GM19467 (cell line): ENCODE data around the gene HSBP1.

Source experiments
- ATAC-seq: cut with Tn5 transposase; IDR thresholded peaks from one replicate; pipeline ENCODE4 v1.9.1; 2021; ENCODE audit warnings: mild to moderate bottlenecking, moderate library complexity; ENCODE audit not compliant: unreplicated experiment

The HSBP1 gene

DNA sequence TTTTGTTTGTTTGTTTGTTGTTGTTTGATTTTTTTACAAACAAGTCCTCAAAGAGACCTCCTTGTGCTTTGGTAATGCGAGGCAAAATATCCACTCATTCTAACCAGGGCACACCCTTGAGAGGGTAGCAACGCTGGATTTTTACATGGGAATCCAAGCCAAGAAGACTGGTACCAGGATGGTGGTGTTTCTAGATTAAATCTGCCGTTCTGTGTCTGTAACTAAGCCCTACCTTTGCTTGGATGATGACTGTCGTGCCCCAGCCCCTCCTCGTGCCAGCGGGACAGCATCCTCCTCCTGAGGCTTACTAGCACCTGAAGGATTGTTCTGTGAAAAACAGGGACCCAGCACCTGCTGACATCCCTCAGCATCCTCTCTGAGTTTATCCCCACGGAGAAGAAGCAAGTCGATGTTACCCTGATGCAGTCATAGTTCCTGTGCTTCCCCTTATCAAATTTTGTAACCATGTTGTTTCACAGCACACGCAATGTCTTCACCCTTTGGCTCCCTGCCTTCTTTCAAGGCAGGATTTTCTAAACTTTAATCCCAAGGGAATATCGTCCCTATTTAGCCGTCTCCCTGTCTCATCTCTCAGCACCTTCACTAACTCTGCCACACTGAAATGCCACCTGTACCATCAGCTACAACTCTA, 5.1 kb upstream of the HSBP1 start:
- ATAC-seq = no peak

- no peak for ATAC-seq
These were observed 4.0 kb upstream of the HSBP1 start for GRCh38 chr16:83803811-83804210.

GRCh38 chr16:83804366-83804765, 3.4 kb upstream of the HSBP1 start:
- ATAC-seq = no peak

DNA sequence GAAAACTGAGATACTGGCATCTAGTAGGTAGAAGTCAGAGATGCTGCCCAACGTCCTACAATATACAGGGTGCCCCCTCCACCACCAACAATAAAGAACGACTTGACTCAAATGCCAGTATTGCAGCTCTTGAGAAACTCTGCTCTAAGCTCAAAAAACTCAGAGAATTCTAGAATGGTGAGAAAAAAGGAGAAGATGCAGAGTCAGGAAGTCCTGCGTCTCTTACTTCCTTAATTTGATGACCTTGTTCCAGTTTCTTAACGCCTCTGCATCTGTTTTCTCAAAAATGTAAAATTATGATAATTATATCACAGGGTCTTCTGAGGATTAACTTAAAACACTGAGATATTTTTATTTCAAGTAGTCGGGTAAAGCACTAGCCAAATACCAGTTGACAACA, 1.7 kb upstream of the HSBP1 start:
- ATAC-seq = no peak

GRCh38 chr16:83806731-83807130, 1.0 kb upstream of the HSBP1 start:
- ATAC-seq = no peak

DNA sequence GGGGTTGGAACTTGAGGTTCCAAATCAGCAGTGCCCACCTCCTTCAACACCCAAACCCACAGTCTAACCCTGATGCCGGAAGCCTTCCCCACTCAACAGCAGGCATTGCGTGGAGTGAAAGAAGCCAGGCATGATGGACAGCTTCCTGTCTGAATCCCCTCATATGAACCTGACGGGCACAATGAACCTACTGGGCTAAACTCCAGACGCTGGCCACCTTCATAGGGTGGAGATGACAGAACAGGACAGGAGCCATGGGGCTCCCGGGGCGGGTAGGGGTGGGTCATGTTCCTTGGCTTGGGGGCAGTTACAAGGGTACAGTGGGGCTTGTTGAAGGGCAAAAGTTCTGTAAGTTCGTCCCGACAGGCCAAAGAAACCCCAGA, 460 bp upstream of the HSBP1 start:
- ATAC-seq = no peak

DNA sequence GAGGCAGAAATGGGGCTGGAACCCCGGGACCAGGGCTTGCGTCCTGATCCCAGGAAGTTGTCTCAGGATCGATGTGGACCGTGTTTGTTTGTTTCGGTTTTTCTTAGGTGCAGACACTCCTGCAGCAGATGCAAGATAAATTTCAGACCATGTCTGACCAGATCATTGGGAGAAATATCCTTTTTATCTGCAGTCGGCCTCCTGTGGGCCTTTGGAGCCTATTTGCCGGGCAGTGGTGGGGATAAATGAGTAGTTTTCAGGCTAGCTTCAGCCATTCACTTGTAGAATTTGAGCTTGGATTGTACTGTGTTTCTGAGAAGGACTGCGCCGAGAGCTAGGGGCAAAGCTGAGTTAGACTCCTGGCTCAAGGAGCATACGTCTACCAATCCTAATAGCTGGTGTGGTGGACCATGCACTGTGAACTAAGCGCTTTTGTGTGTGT, 816 bp downstream of the HSBP1 start:
- ATAC-seq = no peak

- ATAC-seq = no peak
These were observed 1.3 kb downstream of the HSBP1 start for GRCh38 chr16:83809092-83809491.

DNA sequence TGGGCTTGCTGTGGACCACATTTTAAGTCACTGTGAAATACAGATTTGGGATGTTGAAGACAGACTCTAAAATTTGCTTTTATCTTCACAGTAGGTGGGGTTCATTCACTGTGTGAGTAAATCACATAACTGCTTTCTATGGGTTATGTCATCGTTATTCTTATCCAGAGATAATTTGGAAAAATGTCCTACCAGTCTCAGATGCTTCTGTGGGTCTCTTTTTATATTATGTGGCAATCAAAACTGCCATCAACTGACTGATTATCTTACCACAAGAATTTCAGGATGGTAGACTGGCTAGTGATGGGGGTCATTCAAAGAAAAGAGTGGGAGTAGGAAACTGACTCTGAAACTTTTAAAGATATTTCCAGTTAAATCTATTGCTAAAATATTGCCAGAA, 3.1 kb downstream of the HSBP1 start:
- ATAC-seq = no peak

GRCh38 chr16:83813823-83814658, 6.3 kb downstream of the HSBP1 start:
- no peak for ATAC-seq

DNA sequence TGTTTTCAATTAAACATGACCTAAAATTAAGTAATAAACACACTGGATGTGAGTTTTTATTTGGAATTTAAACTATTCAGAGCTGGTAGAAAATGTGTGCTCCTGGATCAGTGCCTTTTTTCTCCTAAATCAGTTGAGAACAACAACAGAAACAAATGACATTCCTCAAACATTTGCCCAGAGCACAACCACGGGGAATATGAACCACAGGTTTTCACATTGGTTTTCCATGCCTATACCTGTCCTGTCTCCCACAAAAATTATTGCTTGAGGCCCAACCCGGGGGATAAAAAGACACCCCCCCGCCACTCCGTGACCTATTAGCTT, 6.8 kb downstream of the HSBP1 start:
- no peak for ATAC-seq

DNA sequence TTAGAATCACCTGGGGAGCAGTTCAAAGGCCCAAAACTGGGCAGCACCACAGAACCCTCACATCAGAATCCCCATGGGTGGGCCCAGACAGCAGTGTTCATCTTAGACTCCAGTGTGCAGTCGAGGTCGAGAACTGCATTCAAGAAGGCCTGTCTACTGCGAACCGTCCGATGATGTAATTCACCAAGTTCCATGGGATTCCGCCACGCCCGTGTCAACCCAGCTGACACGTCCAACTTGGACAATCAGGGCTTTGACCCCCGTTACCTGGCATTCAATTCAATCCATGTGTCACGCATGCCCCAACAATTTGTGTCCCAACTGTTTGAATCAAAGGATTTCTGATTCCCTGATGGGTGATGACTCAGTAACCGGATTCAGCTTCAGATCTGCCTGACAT, 9.2 kb downstream of the HSBP1 start:
- ATAC-seq = no peak

DNA sequence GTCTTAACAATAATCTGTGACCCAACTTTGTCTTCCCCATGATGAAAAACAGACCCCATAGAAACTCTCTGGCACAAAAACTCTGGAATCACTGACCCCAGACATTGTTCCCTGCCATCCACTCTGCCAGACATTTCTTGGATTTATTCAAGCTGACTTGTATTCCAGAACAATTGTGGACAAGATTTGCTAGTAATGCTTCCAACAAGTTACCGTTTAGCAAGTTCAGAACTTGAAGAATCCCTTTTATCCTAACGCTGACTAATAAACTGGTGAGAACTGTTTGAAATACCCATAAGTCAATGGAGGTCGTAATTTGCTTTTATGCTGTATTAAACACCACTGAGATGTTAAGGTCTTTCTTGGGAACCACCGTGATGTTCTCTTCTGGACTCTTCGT, 10.5 kb downstream of the HSBP1 start:
- ATAC-seq = no peak

GRCh38 chr16:83819361-83819760, 11.6 kb downstream of the HSBP1 start:
- ATAC-seq = no peak

DNA sequence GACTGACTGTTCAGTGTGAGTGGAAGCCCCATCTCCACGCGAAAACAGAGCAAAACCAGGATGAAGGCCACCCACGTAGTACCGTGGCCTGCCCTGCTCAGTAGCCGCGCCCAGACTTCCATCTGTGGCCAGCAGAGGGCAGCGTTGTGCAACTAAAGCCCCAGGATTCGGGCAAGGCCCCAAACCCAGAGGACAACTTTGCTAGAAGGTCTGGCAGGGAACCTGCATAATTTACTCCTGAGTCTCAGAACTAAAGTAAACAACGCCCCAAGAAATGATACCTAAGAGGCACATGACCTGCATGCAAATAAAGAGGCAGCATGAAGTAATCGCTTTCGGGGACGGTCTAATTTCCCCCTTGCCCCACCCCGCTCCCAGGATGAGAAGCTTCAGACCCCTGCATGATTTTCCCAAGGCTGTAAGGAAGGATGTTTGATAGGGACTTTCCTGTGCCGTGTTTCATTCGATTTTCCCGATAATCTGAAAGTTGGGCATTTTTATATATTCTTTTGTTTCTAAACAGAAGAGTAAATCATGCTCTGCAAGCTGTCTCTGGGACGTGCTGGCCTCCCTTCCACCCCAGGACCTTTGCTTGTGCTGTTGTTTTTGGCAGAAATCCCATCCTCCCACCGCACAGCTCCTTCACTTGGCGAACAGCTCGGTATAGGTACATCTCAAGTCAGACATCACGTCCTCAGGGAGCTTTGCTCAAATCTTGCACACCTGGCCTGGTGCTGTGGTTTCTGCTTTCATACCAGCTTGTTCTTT, 18.6 kb downstream of the HSBP1 start:
- no peak for ATAC-seq

- ATAC-seq = no peak
These were observed 22.5 kb downstream of the HSBP1 start for GRCh38 chr16:83830091-83830768.

GRCh38 chr16:83830769-83831455, 23.1 kb downstream of the HSBP1 start:
- no peak for ATAC-seq

DNA sequence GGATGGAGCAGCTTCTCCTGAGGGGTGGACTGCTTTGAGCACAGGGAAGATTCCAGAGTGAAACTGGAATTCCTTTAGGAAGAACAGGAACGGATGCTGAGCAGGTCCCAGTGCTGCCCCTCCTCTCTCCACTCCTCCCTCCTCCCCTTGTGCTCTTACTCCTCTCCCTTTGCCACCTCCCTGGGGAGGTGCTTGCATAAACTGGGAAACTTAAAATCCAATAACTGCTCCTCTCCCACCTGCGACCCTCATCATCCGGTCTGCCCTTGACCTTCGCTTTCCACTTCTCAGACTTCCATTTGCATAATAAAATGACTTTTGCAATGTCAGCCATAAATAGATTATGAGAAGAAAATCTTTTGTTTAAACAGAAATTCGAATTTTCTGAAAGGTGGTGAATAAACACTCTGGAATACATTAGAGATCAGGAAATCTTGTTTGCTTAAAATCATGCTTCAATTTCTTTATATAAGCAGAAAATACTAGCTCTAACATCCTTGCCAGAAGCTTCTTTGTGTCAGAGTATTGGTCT, 23.7 kb downstream of the HSBP1 start:
- ATAC-seq = no peak

- no peak for ATAC-seq
These were observed 26.1 kb downstream of the HSBP1 start for GRCh38 chr16:83833921-83834320.
